VCaP (cell line): ENCODE measurements around the gene FLNA.

Source experiments
- H3K27ac ChIP-seq: fragments of 450-650 bp; 2 replicates; pipeline ENCODE4 v1.5.1; 2017
- TF ChIP-seq, protein P1 (sequence below): fragments of 450-650 bp; conservative IDR thresholded peaks from 2 replicates; pipeline ENCODE4 v1.5.1; 2017; ENCODE audit warnings: mild to moderate bottlenecking, moderate library complexity

Gene FLNA

DNA sequence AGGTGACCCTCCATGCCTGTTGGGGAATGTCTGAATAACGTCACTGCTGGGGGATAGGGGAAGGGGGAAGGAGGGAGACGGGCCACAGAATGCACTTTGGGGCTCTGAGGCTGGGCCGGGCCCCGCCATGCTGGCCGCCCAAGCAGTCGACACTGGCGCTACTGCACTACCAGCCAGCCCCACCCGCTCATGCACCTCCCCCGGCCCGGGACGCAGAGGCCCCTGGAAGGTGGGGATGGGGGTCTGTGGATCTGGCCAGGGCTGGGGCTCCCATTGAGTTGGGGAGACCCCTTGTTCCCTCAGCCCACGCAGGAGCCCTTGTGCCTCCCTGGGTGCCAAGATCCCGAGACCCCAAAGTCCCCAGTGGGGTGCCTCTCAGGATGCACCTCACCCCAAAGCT, 17.8 kb downstream of the FLNA start:
- H3K27ac ChIP-seq: no peak overlapping the region
- TF ChIP-seq, protein P1, sequence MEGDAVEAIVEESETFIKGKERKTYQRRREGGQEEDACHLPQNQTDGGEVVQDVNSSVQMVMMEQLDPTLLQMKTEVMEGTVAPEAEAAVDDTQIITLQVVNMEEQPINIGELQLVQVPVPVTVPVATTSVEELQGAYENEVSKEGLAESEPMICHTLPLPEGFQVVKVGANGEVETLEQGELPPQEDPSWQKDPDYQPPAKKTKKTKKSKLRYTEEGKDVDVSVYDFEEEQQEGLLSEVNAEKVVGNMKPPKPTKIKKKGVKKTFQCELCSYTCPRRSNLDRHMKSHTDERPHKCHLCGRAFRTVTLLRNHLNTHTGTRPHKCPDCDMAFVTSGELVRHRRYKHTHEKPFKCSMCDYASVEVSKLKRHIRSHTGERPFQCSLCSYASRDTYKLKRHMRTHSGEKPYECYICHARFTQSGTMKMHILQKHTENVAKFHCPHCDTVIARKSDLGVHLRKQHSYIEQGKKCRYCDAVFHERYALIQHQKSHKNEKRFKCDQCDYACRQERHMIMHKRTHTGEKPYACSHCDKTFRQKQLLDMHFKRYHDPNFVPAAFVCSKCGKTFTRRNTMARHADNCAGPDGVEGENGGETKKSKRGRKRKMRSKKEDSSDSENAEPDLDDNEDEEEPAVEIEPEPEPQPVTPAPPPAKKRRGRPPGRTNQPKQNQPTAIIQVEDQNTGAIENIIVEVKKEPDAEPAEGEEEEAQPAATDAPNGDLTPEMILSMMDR: no peak

DNA sequence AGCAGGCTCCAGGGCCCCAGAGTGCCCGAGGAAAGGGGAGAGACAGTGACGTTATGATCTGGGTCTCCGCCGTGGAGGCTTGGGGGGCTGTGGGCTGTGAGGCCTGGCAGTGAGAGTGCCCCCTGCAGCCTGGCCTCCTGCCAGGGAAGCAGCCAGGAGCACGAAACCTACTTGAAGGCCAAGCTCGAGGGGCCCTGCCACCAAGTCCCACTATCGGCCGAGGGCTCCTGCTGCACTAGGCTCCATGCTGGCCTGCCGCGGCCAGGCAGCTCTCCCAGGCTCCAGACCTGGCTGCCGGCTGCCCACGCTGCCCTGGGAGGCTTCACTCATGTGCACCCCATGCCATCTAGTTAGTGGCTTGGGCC, 18.7 kb downstream of the FLNA start:
- no peak overlapping the region for H3K27ac ChIP-seq
- TF ChIP-seq, protein P1: no peak

DNA sequence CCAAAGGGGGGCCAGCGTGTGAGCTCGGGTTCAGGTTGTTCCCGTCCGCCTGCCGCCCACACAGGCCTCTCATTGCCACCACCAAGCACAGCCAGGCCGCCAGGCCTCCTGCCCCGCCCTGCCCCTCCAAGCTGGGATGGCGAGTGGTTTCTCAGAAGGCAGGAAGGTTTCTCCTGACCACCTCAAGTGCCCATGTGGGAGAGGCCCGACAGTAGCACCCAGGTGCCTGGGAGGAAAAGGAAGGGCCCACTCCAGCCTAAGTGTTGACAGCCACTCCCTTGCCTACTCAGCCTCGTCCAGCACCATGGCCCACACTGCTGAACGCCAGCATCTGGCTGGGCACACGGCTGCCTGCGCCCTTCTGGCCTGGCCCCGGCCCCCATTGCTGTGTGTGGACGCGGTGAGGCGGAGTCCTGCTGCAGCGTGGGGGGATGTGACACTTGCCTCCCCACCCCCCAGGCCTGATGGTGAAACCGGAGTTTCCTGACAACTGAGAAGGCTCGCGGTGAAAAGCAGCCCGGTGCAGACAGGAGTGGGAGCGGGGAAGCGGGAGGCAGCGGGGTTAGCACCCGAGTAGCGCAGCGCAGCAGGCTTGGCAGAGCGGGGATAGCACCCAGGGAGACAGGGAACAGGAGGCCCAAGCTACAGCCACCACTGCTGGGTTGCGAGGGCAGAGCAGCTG, 19.2 kb downstream of the FLNA start:
- no peak overlapping the region for H3K27ac ChIP-seq
- TF ChIP-seq, protein P1: no peak

DNA sequence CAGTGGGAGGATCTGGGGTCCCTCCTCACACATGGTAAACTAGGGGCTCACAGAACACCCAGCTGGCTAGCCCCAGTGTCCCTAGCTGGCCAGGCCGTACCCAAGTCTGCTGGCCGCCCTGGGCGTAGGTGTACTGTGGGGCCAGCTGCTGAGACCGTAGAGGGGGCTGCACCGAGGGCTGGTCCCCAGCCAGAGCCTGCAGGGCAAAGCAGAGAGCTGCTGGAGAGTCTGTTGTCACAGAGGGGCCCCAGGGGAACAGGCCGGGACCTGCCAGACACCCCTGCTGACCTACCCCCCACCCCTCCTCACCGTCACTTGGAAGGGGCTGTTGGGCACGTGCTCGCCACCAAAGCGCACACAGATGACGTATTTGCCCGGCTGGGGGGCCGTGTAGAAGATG, 19.9 kb downstream of the FLNA start:
- H3K27ac ChIP-seq: no peak overlapping the region
- TF ChIP-seq, protein P1: no peak

DNA sequence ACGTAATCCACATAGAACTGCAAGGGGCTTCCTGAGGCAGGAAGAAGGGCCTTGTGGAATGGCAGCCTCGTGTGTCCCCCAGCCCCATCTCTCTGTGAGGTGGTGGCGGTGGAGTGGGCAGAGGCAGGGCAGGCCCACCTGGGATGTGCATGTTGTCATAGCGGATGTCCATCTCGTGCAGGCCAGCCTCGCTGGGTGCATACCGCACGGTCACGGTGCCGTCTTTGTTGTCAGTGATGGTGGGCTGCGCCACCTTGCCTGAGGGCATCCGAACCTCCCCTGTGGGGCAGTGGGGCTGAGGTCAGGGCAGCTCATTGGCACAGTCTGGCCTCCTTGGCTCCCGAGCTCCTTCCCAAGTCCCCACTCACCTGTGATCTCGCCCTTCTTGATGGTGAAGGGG, 20.4 kb downstream of the FLNA start:
- no peak overlapping the region for H3K27ac ChIP-seq
- TF ChIP-seq, protein P1: no peak

DNA sequence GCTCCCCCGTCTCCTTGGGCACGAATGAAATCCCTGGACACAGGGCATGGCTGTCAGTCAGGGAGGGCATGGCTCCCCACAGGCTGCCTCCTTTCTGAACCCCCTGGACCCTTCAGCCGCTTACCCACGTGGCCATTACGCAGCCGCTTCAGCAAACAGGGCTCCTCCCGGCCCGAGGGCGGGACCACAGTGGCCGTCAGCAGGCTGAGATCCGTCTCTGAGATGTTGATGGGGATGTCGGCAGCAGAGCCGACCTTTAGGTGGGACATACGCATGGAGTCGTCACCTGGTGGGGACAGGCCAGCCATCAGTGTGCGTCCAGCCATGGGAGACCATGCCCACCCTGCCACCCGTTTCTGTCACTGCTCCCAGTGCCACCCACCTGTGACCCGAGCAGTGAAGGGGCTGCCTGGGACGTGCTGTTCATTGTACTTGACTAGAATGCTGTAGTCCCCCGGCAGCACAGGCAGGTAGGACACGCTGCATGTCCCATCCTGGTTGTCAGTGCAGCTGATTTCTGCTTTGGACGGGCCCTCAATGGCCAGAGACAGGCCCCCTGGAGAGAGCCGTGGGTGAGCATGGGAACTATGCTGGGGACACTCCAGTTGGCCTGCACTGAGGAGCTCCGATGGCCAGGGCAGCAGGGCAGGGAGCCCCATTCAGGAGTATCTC, 21.1 kb downstream of the FLNA start:
- H3K27ac ChIP-seq: no peak overlapping the region
- TF ChIP-seq, protein P1: no peak

DNA sequence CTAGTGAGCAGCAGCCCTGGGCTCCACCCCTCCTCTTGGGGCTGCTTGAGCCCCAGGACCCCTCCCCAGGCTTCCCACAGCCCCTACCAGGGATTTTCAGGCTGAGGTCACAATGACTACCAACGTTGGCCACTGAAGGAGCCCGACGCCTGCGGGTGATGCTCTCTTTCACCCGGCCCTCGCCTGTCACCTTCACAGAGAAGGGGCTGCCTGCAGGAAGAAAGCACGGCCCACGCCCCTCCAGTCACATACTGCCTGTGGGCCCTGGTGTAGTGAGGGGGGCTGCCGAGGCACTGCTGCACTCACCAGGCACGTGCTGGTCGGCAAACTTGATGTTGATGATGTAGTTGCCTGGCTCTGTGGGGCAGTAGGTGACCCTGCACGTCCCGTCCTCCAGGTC, 22.0 kb downstream of the FLNA start:
- TF ChIP-seq, protein P1: no peak
- no peak overlapping the region for H3K27ac ChIP-seq
